Measurements from ENCODE around the gene PTGS1. TPM values are rescaled to one million over a fixed set of nuclear protein-coding genes. Genes with fewer than 3 reads are reported as not detected.

PTGS1 gene
- total and polyA plus RNA-seq, 9 of the 15 experiments (the other 6 are each of a cell fraction or from before 2014, with no cell fraction given), result 3.4 to 12.9 (median 5.3) TPM

DNA sequence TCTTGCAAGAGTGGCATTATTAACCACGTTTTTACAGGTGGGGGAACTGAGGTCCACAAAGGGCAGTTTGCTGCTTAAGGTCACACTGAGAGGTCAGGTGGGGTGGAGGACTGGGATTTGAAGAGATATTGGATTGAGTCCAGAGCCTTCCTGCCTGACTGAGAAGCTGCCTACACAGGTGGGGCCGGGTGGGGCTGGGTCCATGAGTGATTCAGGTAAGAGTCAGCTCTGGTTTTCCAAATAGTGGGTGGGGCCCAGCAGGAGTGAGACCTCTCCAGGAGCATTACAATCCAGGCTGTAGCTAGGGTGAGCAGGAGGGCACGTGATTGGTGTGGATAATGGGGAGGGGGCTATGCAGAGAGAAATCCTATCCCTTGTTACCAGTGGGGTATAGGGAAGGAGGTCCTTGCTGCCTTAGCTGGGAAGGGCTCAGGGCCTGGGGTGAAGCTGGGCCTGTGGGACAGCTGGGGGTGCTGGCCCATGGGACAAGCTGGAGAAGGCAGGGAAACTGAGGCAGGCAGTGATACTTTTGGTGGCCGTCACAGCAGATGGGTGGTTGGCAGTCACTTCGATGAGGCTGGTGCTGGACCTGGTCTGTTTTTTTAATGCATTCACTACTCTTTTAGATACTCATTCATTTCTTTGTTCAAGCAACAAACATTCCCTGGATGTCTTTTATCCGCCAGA is 2.9 kb upstream of the PTGS1 start:
- no peaks in the 10 kb centered on the region for H3K79me2 ChIP-seq (ENCODE audit: control insufficient read depth, insufficient read depth, low read length)
- CTCF ChIA-PET (ENCODE audit: low intra/inter-chr PET ratio), result no interaction called here
- FAIRE-seq, result no peak
- no peak overlapping the region for H3K4me2 ChIP-seq (ENCODE audit: insufficient read depth, low read length)
- no peak for ATAC-seq
- no peak overlapping the region for H3K9ac ChIP-seq (ENCODE audit: insufficient read depth in 1 of 2, low read depth in 2 of 2, low read length in 2 of 2)
- TF ChIP-seq PTTG1 (tag; IDR thresholded peaks at IDR 0.05; ENCODE audit: low read depth), result no peak
- 0 out of 2 replicates have a peak, but pooled peaks cover 2% of the 10 kb centered on the region for H3K9me3 ChIP-seq (replicated peaks; ENCODE audit: control insufficient read depth, insufficient read depth, low read depth, low read length)
- H3K27me3 ChIP-seq (ENCODE audit: control insufficient read depth in 2 of 2, insufficient read depth in 2 of 2, low read length in 2 of 2), result peaks cover 0 to 10% of the 10 kb centered on the region in 2 experiments; a peak in 2 of 5 replicates
- H3K9me1 ChIP-seq (ENCODE audit: control insufficient read depth, insufficient read depth, low read length), result no peaks in the 10 kb centered on the region
- no peak overlapping the region for H2AFZ ChIP-seq (ENCODE audit: low read depth, low read length)
- no peaks in the 10 kb centered on the region; the same call in 2 of the 3 replicates for H3K36me3 ChIP-seq (ENCODE audit: control insufficient read depth, insufficient read depth, low read length)
- in situ Hi-C loops (cut with MboI) (no loop called here), intact Hi-C loops (cut with micrococcal nuclease) (no loop called here)
- POLR2A ChIA-PET, result interaction anchor here (0.7 to 0.9 kb wide), 3 partner anchors 8 to 17 kb away, joined by 3 to 4 read pairs (median 3); no protein-coding TSS in a partner anchor
- DNase-seq (ENCODE audit: extremely low read depth in 1 of 4, low spot score in 3 of 4), result no peak
- peaks cover 12 to 18% of the 10 kb centered on the region in 2 experiments; a peak in 4 of 5 replicates for H3K4me1 ChIP-seq (replicated peaks in 1 of 2; ENCODE audit: control insufficient read depth in 2 of 2, insufficient read depth in 2 of 2, low read length in 2 of 2)
- BruUV-seq (replicated peaks), result no TSS peak
- H4K20me1 ChIP-seq (replicated peaks; ENCODE audit: control insufficient read depth, insufficient read depth, low read length), result no peaks in the 10 kb centered on the region
- no peak overlapping the region for H3K27ac ChIP-seq (ENCODE audit: extremely low read depth, low read depth, low read length)
- WGBS (ENCODE audit: insufficient coverage, low coverage, missing lambda C conversion rate), result 41% methylated on average over 6 of the region's 6 CpGs
- H3K4me3 ChIP-seq, result no peak overlapping the region

DNA sequence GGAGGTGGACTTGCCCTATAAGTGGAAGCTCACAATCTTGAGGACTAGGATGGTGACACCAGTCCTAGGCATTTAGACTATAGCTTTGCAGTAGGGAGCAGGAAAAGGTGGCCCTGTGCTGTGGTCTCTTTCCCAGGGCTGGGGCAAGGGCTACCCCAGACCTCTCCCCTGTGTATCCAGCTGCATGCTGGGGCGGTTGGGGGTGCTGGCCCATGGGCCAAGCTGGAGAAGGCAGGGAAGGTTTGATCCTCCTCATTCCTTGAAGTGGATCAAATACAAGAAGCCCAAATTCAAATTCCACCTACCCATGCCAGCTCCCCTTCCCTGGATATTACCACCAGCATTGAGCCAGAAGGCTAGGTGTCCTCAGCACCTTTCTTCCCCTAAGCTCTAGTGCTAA is 2.2 kb upstream of the PTGS1 start:
- Histone ChIP-seq H3K36me3 (ENCODE audit: control insufficient read depth, insufficient read depth, low read length) (no peaks in the 10 kb centered on the region; the same call in 2 of the 3 replicates), H3K4me2 (ENCODE audit: insufficient read depth, low read length) (no peak overlapping the region), H3K4me3 (no peak overlapping the region), H3K27me3 (ENCODE audit: control insufficient read depth in 2 of 2, insufficient read depth in 2 of 2, low read length in 2 of 2) (0 out of 5 replicates have a peak, but pooled peaks cover 0 to 5% of the 10 kb centered on the region in 2 experiments), H3K4me1 (replicated peaks in 1 of 2; ENCODE audit: control insufficient read depth in 2 of 2, insufficient read depth in 2 of 2, low read length in 2 of 2) (peaks cover 16 to 18% of the 10 kb centered on the region in 2 experiments; a peak in 4 of 5 replicates), H3K27ac (ENCODE audit: extremely low read depth, low read depth, low read length) (no peak overlapping the region), H3K9ac (ENCODE audit: insufficient read depth in 1 of 2, low read depth in 2 of 2, low read length in 2 of 2) (no peak overlapping the region), H4K20me1 (replicated peaks; ENCODE audit: control insufficient read depth, insufficient read depth, low read length) (no peaks in the 10 kb centered on the region), H3K79me2 (ENCODE audit: control insufficient read depth, insufficient read depth, low read length) (no peaks in the 10 kb centered on the region), H2AFZ (ENCODE audit: low read depth, low read length) (no peak overlapping the region), H3K9me3 (replicated peaks; ENCODE audit: control insufficient read depth, insufficient read depth, low read depth, low read length) (0 out of 2 replicates have a peak, but pooled peaks cover 2% of the 10 kb centered on the region), H3K9me1 (ENCODE audit: control insufficient read depth, insufficient read depth, low read length) (no peaks in the 10 kb centered on the region)
- no TSS peak for BruUV-seq (replicated peaks)
- TF ChIP-seq MTA3 (IDR thresholded peaks at IDR 0.05; ENCODE audit: borderline replicate concordance) (no peak), ZNF134 (CRISPR knock-in tag; conservative IDR thresholded peaks at IDR 0.05) (no peak), ZNF324 (CRISPR knock-in tag; IDR thresholded peaks at IDR 0.05) (peak; percentile 80), TARDBP (IDR thresholded peaks at IDR 0.05) (no peak), ZZZ3 (IDR thresholded peaks at IDR 0.05) (no peak), RBM14 (IDR thresholded peaks at IDR 0.05; ENCODE audit: borderline replicate concordance, insufficient read depth, low read depth, low read length) (no peak)
- TF ChIP-seq, protein P1, sequence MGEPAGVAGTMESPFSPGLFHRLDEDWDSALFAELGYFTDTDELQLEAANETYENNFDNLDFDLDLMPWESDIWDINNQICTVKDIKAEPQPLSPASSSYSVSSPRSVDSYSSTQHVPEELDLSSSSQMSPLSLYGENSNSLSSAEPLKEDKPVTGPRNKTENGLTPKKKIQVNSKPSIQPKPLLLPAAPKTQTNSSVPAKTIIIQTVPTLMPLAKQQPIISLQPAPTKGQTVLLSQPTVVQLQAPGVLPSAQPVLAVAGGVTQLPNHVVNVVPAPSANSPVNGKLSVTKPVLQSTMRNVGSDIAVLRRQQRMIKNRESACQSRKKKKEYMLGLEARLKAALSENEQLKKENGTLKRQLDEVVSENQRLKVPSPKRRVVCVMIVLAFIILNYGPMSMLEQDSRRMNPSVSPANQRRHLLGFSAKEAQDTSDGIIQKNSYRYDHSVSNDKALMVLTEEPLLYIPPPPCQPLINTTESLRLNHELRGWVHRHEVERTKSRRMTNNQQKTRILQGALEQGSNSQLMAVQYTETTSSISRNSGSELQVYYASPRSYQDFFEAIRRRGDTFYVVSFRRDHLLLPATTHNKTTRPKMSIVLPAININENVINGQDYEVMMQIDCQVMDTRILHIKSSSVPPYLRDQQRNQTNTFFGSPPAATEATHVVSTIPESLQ (CRISPR knock-in tag; IDR thresholded peaks at IDR 0.05), result no peak
- TF ChIP-seq, protein P2, sequence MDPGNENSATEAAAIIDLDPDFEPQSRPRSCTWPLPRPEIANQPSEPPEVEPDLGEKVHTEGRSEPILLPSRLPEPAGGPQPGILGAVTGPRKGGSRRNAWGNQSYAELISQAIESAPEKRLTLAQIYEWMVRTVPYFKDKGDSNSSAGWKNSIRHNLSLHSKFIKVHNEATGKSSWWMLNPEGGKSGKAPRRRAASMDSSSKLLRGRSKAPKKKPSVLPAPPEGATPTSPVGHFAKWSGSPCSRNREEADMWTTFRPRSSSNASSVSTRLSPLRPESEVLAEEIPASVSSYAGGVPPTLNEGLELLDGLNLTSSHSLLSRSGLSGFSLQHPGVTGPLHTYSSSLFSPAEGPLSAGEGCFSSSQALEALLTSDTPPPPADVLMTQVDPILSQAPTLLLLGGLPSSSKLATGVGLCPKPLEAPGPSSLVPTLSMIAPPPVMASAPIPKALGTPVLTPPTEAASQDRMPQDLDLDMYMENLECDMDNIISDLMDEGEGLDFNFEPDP (CRISPR knock-in tag; IDR thresholded peaks at IDR 0.05), result no peak
- in situ Hi-C loops (cut with MboI) (no loop called here), intact Hi-C loops (cut with micrococcal nuclease) (no loop called here)
- CTCF ChIA-PET (ENCODE audit: low intra/inter-chr PET ratio), result no interaction called here
- ATAC-seq (no peak), DNase-seq (ENCODE audit: extremely low read depth in 1 of 4, low spot score in 3 of 4) (no peak), FAIRE-seq (no peak)
- POLR2A ChIA-PET, result interaction anchor here (0.7 to 0.9 kb wide), 2 partner anchors 9 to 14 kb away, joined by 3 to 4 read pairs; no protein-coding TSS in a partner anchor
- WGBS (ENCODE audit: insufficient coverage, low coverage, missing lambda C conversion rate), result 70% methylated on average over 1 of the region's 1 CpG
